NCI-H524 treated with DMSO at 0.1 percent for 48 hours (cell line): Measurements from ENCODE around the gene ANKRD31.

Source experiments
- DNase-seq: peaks from one replicate; lab custom pipeline; 2025; lab: John Stamatoyannopoulos, UW

ANKRD31 gene

DNA sequence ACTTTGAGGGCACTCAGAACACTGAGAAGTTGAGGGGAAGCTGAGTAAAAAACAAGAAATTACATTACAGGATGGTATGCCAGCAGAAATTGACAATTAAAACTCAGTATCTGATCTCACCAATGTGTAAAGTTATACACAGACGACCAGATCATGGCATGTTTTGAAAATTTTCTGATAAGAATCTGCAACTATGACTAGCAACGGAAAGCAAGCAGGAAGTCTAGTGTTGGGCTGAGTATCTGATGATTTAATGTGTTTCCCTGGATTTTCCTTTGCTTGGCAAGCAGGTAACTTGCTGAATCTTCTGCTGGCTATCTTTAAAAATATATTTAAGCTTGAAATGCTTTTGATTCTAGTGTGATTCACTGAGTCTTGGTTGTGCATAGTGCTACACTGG lies 179.1 kb downstream of the ANKRD31 start:
- DNase-seq, result no peak

DNA sequence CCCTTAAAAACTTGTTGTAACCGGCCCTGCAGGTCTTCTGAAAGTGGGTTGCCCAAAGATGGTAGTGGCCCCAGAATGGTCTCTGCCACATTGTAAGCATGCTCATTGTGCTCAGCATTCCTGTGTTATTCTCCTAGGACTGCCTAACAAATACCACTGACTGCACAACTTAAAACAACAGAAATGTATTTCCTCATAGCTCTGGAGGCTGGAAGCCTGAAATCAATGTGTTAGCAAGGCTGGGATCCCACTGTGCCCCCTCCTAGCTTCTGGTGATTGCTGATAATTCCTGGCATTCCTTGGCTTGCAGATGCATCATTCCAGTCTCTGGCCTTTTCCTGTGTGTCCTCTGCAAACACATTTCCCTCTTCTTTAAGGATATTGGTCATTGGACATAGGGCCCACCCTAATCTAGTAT lies 180.9 kb downstream of the ANKRD31 start:
- no peak for DNase-seq

DNA sequence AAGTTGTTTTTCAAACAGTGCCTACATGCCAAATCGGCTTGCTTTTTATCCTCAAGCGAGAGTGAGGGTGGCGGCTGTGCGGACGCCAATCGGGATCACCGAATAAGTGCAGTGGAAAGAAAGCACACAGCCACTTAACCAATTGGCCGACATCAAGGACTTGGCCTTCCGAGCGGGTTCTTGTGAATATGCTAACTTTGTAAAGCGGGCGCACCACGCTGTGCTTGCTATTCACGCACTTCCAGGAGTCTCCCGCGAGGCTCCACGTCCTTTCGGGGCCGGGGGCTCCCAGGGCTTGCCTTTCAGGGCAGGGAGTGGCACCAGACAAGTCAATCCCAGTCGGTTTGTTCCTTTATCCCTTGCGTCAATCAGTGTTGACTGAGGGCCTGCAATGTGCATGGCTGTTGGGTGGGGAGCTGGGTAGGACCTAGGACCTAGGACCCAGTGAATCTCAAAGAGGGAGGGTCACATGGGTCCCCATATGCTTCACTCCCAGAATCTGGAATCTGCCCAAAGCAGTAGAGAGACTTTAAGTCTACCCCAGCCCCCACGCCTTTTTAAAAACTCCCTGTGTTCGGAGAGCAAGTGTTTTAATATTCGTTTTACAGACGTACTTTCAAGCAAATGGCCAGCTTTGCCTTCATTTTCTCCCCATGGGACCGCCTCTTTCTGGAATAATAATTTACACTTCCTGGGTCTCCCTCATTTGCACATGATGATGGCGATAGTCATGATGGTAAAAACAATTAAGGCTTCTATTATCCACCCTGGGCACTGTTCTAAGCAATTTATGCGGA lies 182.3 kb downstream of the ANKRD31 start:
- DNase-seq, result no peak

DNA sequence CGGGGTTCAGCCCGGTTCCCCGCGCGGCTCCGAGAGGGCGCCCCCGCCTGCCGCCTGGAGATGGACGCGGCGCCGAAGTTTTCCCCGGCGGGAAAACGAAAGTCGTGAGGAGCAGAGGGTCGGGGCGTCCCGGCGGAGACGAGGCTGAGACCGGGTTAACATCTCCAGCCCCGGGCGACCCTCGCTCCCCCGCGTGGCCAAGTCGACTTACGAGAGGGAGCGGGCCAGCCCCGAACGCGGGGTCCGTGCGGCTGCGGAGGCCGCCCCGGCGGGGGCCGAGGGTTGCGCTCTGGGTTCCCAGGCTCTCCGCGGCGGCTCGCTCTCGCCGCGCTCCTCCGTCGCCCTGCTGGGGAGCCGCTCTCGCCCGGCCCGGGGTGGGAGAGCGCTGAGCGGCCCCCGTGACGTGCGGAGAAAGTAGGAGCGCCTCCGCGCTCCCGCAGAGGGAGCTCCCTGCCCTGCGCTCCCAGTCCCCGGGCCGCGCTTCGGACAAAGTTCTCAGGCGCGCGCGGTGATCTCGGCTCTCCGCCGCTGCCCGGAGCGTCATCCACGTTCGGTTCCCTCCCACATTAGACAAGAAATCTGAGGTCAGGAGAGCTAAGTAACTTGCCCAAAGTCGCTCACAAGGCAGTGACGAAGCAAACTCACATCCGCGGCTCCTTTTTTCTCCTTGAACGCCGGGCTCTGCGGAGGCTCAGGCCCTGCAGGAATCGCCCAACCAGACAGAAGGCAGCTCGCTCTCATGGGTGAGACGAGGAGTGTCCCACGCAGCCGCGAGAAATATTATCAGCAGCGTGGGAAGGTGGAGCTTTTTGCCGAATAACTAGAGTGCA lies 183.2 kb downstream of the ANKRD31 start:
- no peak for DNase-seq

DNA sequence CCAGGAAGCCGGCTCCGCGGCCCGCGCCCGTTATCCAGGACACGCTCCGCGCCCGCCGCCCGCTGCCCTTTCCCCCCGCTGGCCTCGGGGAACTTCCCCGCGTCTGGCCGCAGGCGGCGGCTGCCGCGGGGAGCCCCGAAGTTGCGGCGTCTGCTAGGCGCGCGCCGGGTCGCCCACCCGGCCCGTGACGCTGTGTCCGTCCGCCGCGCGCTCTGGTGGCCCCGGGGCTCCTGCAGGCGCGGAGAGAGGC lies 183.7 kb downstream of the ANKRD31 start:
- DNase-seq, result no peak

DNA sequence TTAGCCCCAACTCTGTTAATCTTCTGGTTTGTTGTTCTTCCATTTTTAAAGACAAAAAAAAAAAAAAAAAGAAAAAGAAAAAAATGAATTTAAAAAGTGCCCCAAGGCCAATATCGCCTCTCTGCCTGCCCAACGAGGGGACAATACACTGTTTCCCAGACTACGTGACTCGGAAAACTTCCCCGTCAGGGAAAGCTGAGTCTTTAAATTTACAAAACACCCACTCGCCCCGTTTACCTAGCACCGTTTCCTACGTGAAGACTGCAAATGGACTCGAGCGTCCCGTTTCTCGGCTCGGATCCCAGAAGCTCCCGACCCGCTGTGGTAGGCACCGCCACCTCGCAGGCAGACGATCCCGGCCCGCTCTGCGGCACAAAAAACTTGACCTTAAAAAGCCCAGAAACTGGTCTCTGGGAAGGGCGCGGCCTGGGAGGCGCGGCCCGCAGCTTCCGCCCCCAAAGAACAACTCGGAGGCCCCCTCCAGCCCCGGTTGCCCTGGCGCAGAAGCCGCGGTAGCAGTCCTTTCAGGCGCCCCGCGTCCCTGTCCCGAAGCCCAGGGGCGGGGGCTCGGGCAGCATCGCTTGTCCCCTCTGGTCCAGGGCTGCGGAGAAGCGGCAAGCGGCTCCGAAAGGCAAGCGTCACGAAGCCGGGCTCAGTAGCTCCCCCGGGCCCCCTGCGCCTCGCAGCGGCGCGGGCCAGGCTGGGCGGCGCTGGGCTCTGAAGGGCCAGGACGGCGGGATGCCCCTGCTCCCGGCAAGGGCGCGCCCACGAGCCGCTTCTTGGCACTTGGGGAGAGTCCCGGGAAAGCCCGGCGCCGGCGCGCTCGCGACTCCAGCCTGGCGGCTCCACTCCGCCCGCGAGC lies 184.3 kb downstream of the ANKRD31 start, which contains the start of gene GCNT4:
GCNT4 (minus strand) TSS at position 367 of the 862 bp plus-strand sequence. CDS start 22,521 bp downstream, outside the sequence.
- DNase-seq, result no peak

DNA sequence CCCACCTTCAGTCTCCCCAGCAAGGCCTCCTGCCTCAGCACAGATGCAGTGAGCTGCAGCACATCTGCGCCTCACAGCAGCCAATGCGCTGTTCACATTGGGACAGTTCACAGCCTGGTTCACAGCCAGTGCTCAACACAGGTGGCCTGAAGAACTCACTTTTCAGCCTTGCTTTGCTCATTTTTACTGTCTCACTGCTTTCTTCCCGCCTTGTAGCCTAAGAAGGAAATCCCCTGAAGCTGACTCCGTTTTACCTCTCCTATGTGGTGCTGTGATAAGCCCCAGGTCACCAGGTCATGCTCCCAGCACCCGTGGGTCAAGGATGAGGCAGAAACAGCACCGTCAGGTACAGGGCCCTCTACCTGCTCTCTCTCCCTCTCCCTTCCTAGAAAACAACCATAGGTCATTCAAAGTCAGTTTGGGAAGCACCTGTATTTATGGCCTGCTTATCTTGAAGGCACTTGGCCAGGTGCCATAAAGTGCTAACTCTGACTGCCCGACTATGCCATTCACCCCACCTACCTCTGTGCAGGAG lies 185.4 kb downstream of the ANKRD31 start:
- DNase-seq, result no peak

DNA sequence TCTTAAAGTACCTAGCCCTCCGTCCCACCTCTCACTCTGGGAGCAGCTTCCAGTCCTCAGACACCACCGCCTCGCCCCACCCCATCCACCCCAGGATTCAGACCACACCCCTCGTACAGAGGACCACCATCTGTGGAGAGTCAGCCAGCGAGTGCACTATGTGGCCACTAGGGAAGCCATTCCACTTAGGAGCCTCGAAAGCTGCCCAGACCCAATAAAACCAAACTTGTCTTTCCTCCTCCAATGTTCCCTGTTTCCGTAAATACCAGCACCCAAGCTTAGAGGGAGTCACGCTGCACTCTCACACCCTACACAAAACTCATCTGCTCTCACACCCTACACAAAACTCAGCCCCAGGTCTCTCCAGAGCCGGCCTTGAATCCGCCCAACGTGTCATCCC lies 186.3 kb downstream of the ANKRD31 start:
- DNase-seq, result peak; percentile 28

DNA sequence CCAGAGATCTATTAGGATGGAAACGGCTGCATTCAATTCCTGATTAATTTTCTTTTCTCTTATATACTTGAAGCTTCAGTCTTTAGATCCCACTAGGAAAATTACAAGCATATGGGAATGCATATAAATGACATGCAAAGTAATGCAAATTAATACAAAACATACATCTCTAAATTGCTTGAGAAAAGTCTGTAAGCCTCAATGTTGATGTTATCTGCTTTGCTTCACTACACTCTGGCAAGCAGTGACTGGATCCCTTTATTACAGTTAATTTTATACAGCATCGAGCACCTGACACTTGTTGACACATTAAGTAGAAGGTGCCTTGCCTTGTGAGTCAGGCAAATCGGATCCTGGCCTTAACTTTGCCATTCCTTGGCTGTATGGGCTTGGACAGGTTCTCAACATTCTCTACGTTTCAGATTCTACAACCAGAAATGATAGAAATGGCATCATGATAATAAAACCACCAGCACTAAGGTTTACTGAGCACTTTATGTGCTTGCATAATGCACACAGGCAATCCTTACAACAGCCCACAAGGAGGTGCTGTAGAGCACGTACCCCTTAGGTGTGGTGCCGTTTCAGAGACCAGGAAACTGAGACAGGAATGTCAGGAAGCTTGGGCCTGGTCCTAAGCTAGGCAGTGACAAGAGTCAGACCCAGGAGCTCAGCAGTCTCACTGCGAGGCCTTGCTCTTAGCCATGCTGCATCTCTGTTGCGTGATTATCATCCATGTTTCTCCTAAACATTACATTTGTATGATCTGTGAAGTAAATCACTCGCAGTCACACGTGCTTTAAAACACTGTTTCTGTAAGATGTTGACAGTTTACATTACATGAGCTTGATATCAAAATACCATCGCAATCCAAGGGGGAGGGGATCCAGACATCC lies 187.0 kb downstream of the ANKRD31 start:
- DNase-seq, result no peak

DNA sequence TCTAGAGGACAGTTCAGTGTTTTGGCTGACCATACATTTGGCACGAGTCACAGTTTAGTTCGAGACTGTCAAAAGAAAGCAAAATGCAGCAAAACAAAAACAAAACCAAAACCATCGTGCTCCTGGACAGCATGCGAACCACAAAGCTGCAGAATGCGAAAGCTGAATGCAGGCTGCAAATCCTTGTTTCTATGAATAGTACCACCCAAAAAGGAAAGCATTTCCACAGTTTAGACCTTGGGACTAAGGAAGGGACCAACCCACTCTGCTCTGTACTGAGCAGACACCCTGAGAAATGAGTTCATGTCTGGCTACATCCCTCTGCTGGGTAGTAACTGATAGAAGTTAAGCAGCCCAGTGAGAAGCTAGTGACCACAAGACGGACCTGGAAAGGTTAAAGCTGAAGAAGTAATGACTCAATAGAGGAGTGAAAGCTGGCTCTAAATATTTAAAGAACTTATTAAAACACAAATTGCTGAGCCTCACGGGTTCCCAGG lies 188.2 kb downstream of the ANKRD31 start:
- no peak for DNase-seq

DNA sequence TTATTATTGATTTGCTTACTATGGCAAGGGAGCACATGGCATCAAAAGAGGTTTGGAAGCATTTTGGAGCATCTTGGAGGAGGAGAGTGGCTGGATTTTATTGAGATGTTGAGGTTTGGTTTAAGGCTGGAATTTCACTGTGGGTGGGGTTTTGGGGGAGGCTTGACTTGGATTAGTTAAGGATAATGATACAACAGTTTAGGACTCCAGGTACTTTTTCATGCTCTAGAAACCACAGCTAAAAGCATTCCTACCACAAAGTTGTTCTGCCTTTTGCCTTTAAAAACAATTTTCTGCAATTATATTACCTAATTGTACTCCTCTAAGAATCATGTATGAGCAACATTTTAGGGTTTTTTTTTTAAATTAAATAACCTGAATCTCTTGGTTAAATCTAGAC lies 189.3 kb downstream of the ANKRD31 start:
- no peak for DNase-seq

DNA sequence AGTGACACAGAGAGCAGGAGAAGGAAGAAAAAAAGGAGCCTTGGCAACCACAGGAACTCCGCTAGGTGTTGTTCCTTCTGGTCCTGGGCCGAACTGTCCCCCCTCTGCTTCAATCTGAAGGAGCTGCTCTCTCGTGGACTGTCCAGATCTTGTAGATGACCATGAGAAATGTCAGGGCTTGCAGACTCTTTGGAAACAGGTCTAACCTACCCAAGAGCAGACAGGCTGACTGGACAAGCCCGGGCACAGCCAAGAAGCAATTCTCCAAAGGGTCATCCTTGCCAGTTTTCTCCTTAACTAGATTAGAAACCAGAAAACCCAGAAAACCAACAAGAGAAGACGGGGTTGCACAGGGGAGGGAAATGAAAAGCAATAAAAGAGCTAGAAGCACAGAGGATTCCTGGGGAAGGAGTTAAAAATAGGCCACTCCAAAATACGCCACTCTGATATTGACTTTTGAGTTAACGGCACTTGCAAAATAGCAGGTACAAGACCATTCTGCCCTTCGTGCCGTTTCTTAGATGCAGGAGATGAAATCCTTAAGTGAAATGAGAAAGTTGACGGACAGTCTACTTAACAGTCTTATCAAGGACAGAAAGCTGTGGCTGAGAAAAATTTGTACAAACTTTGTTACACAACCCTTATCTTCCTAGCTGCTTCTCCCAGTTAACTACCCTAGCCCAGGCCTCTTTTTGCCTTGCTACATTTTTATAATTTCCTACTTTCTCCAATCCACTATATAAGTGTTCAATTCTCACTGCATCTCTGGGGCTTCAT lies 190.1 kb downstream of the ANKRD31 start:
- DNase-seq, result no peak

DNA sequence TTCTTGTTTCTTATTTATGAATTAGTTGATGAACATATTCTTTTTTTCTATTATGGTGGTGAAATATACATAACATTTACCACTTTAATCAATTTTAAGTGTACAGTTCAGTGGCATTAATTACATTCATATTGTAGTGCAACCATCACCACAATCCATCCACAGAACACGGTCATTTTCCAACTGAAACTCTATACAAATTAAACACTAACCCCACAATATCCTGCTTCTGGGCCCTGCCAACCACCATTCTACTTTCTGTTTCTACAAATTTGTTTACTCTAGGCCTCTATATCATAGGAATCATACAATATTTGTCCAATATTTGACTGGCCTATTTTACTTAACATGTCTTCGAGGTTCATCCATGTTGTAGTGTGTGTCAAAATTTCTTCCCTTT lies 191.6 kb downstream of the ANKRD31 start:
- DNase-seq, result no peak

DNA sequence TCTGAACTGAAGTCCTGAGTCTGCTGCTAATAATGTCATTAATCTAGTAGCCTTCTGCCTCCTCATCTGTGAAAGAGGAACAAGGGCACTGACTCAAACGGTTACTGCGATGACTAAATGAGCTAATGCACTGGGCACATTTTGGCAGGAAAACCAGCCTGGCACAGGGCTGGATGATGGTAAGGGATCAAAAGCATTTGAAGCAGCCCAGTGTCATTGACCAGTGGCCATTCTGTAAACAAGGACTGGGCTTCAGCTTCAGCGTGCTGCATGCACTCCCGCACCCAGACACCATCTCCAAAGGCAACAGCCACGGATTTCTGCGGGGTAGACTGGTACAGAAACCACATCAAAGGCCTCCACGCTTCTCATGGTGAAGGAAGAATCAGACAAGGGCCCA lies 192.3 kb downstream of the ANKRD31 start:
- no peak for DNase-seq

DNA sequence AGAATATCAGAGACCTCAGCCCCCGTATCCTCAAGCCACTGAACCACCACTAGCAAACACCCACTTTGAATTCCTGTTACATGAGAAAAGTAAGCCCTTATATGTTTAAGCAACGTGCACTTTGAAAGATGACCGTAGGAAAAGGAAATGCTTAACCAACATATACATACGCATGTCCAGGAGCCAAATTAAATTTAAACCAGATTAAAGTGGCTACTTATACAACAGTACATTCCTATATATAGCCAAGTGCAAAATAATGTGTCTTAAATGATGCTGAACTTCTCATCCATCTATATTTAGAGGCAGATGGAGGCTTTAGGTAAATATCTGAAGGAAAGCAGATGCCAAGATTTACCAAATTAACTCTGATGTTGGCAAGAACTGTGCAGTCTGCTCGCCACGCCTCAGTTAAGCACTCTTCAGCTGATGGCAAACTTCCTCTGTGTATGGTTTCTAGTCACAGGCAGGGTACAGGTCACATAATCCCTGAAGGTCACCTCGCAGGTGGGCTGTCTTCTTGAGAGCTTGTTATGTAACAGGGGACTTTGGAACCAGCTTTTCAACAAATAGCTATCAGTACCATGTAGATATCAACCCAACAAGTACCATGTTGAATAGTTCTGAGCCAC lies 192.9 kb downstream of the ANKRD31 start:
- DNase-seq, result no peak

DNA sequence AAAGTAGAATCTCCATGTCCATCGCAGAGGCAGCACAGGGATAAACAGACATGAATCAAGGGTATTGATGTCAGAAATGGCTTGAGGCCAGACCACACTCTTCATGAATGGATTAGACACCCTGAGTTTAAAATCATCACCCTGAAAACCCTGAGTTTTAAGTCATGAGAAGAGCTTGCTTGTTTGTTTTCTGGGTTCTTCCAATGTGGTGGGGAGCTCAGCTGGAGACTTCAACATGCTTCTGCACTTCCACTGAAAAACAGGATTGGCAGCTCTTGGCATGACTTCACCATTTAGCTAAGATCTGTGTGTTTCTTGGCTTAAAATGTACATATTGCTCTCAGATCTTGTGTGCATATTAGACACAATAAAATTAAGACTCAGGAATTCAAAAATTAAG lies 194.2 kb downstream of the ANKRD31 start:
- DNase-seq, result no peak

DNA sequence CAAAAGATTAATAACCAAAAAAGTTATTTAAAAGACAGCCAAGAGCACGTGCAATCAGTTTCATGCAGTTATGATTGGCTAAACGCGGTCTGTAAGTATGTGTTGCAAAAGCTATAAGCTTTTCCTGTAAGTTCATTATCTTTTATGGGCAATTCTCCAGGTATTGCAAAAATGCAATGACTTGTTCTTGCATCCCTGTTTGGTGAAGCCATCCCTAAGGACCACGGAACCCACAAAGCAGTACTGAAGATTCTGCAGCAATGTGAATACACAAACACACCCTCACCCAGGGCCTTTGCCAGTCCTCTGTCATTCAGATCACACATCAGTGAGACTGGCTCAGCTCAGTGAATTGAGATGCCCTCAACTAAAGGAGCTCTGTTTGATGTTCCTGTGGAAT lies 195.7 kb downstream of the ANKRD31 start:
- no peak for DNase-seq

DNA sequence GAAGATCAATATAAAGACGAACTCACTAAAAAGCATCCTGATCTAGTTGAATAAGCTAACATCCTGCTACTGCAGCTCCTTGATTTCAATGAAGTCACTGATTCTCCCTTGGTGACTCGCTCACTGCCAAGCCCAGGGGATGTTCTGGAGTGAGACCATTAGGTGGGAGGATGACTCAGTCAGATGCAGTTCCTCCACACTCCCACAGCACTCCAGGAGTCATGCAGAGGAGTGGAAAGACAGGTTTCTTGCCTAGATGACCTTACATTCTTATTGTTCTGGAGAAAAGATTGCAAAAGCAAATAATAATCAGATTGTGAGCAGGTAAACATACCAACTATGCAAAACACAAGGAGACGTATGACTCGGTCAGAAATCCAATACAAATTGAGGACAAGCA lies 199.6 kb downstream of the ANKRD31 start:
- no peak for DNase-seq

DNA sequence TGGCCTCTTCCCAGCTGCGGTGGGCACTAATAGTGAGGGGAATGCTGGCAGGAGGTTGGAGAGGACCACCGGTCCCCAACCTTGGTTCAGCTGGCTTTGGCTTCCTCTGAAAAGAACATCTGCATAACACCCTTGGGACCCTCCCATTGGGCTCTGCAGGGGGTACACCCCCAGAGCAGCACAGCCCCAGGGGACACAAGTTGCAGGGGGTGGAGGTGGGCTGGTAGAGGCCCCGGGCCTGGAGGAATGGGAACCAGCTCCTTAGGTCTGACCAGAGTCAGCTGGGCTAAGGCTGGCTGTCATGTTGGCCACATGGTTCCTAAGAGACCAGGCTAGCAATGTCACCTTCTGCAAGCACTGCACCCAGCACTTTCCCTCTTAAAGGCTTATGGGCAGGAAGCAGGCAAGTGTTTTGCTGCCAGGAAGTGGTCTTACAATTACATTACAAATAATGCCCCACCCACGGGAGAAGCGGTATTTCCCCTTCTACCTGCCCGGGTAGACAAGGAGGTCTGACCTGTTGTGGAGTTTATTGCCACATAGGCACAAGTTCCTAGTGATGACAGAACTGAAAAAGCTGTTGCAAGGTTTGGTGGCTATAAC lies 202.4 kb downstream of the ANKRD31 start:
- no peak for DNase-seq
